Neural cell (in vitro differentiated cells): ENCODE results near the gene KSR2.

Experiments
- CTCF ChIP-seq: fragments of 450-650 bp; IDR thresholded peaks from 2 replicates; pipeline ENCODE4 v1.5.1; 2014; ENCODE audit warnings: antibody characterized with exemption, mild to moderate bottlenecking, moderate library complexity; ENCODE audit not compliant: poor library complexity, severe bottlenecking
- EZH2 ChIP-seq: fragments of 200-600, 300-800 bp; shearing (Covaris generic), sonication (generic); IDR thresholded peaks from 2 replicates; pipeline ENCODE4 v1.6.1; 2014; ENCODE audit warnings: antibody characterized with exemption, low read length, borderline replicate concordance, mild to moderate bottlenecking; ENCODE audit not compliant: insufficient read depth, poor library complexity, severe bottlenecking

- TF ChIP-seq EZH2 (no peak), CTCF (no peak)
These were observed 466.2 kb downstream of the KSR2 start for GRCh38 chr12:117502633-117503032.
